H9 (cell line): Measurements from ENCODE around the gene NF1. TPM values are rescaled to one million over a fixed set of nuclear protein-coding genes. Genes with fewer than 3 reads are reported as not detected.

Source experiments
- DNase-seq: peaks from one replicate; pipeline ENCODE4 v3.0.0-alpha.2; 2017
- H2AFZ ChIP-seq: one replicate; pipeline ENCODE4 v1.6.1; 2013; ENCODE audit warnings: mild to moderate bottlenecking, low read length, control low read depth, moderate library complexity
- H2AK5ac ChIP-seq: 2 replicates; pipeline ENCODE4 v1.6.1; 2013; ENCODE audit warnings: low read length, control low read depth, mixed read lengths; ENCODE audit not compliant: insufficient read length
- H2BK120ac ChIP-seq: one replicate; pipeline ENCODE4 v1.6.1; 2013; ENCODE audit warnings: low read depth, mild to moderate bottlenecking, low read length, control low read depth, inconsistent platforms; ENCODE audit not compliant: poor library complexity, severe bottlenecking
- H2BK12ac ChIP-seq: 2 replicates; pipeline ENCODE4 v1.6.1; 2013; ENCODE audit warnings: low read length, control low read depth, mixed read lengths, low read depth; ENCODE audit not compliant: insufficient read length
- H2BK15ac ChIP-seq: 2 replicates; pipeline ENCODE4 v1.6.1; 2013; ENCODE audit warnings: low read depth, low read length, control low read depth
- H2BK20ac ChIP-seq: one replicate; pipeline ENCODE4 v1.6.1; 2013; ENCODE audit warnings: low read depth, mild to moderate bottlenecking, low read length, control low read depth, inconsistent platforms; ENCODE audit not compliant: poor library complexity, severe bottlenecking
- H2BK5ac ChIP-seq: 2 replicates; pipeline ENCODE4 v1.6.1; 2013; ENCODE audit warnings: low read length, control low read depth, mixed read lengths; ENCODE audit not compliant: insufficient read length
- H3K14ac ChIP-seq: 2 replicates; pipeline ENCODE4 v1.6.1; 2013; ENCODE audit warnings: low read length, control low read depth; ENCODE audit not compliant: insufficient read depth
- H3K18ac ChIP-seq: 2 replicates; pipeline ENCODE4 v1.6.1; 2013; ENCODE audit warnings: low read depth, mild to moderate bottlenecking, mixed read lengths, low read length, control low read depth; ENCODE audit not compliant: insufficient read length
- H3K23ac ChIP-seq: 2 replicates; pipeline ENCODE4 v1.6.1; 2013; ENCODE audit warnings: low read length, control low read depth, mixed read lengths, low read depth; ENCODE audit not compliant: insufficient read length
- H3K23me2 ChIP-seq: 2 replicates; pipeline ENCODE4 v1.6.1; 2013; ENCODE audit warnings: low read depth, mild to moderate bottlenecking, mixed read lengths, low read length, control low read depth; ENCODE audit not compliant: insufficient read length, poor library complexity, severe bottlenecking
- H3K27ac ChIP-seq: 2 replicates; pipeline ENCODE4 v1.5.1; 2013; ENCODE audit warnings: low read length, control low read depth, mixed read lengths, low read depth; ENCODE audit not compliant: insufficient read length
- H3K27me3 ChIP-seq: 2 replicates; pipeline ENCODE4 v1.6.1; 2013; ENCODE audit warnings: low read length, control low read depth, inconsistent platforms; ENCODE audit not compliant: insufficient read depth
- H3K4ac ChIP-seq: 2 replicates; pipeline ENCODE4 v1.6.1; 2013; ENCODE audit warnings: low read depth, mild to moderate bottlenecking, control low read depth, inconsistent platforms, low read length, moderate library complexity
- H3K4me1 ChIP-seq: 2 replicates; pipeline ENCODE4 v1.6.1; 2013; ENCODE audit warnings: low read length, control low read depth, inconsistent platforms; ENCODE audit not compliant: insufficient read depth
- H3K4me2 ChIP-seq: 2 replicates; pipeline ENCODE4 v1.6.1; 2013; ENCODE audit warnings: low read length, control low read depth, mixed read lengths; ENCODE audit not compliant: insufficient read length, insufficient read depth
- H3K56ac ChIP-seq: 2 replicates; pipeline ENCODE4 v1.6.1; 2013; ENCODE audit warnings: low read depth, mild to moderate bottlenecking, mixed read lengths, low read length, control low read depth; ENCODE audit not compliant: insufficient read length
- H3K79me1 ChIP-seq: 2 replicates; pipeline ENCODE4 v1.6.1; 2013; ENCODE audit warnings: low read depth, mild to moderate bottlenecking, moderate library complexity, low read length, control low read depth, inconsistent platforms; ENCODE audit not compliant: insufficient read depth, poor library complexity, severe bottlenecking
- H3K79me2 ChIP-seq: 2 replicates; pipeline ENCODE4 v1.6.1; 2013; ENCODE audit warnings: low read length, control low read depth, inconsistent platforms; ENCODE audit not compliant: insufficient read depth
- H3K9ac ChIP-seq: 2 replicates; pipeline ENCODE4 v1.6.1; 2013; ENCODE audit warnings: low read length, control low read depth, mixed read lengths; ENCODE audit not compliant: insufficient read length; ENCODE audit errors: extremely low read depth
- H3K9me3 ChIP-seq: one replicate; pipeline ENCODE4 v1.6.1; 2013; ENCODE audit warnings: low read depth, low read length, inconsistent platforms; ENCODE audit not compliant: control insufficient read depth
- H3T11ph ChIP-seq: one replicate; pipeline ENCODE4 v1.6.1; 2013; ENCODE audit warnings: mild to moderate bottlenecking, low read length, control low read depth, inconsistent platforms
- H4K20me1 ChIP-seq: one replicate; pipeline ENCODE4 v1.6.1; 2013; ENCODE audit not compliant: control insufficient read depth, insufficient read length, insufficient read depth
- H4K5ac ChIP-seq: 2 replicates; pipeline ENCODE4 v1.6.1; 2013; ENCODE audit warnings: low read depth, mild to moderate bottlenecking, mixed read lengths, low read length, control low read depth; ENCODE audit not compliant: insufficient read length
- H4K8ac ChIP-seq: replicated peaks from 2 replicates; pipeline ENCODE4 v1.6.1; 2013; ENCODE audit warnings: low read length, control low read depth, mixed read lengths, low read depth; ENCODE audit not compliant: insufficient read length
- H4K91ac ChIP-seq: 2 replicates; pipeline ENCODE4 v1.6.1; 2013; ENCODE audit warnings: low read depth, mild to moderate bottlenecking, moderate library complexity, mixed read lengths, low read length, control low read depth; ENCODE audit not compliant: insufficient read length
- H3K27ac Mint-ChIP-seq, 3 experiments: 2 replicates in 2 of 3; 3 replicates in 1 of 3; pipeline ENCODE4 v1.8.0; 2020 to 2021; ENCODE audit warnings: mixed read lengths in 3 of 3, mild to moderate bottlenecking in 1 of 3, moderate library complexity in 1 of 3
- H3K27me3 Mint-ChIP-seq: 2 replicates; pipeline ENCODE4 v1.8.0; 2021; ENCODE audit warnings: low read depth, mild to moderate bottlenecking, moderate library complexity, mixed read lengths
- H3K36me3 Mint-ChIP-seq, 3 experiments: 2 replicates in 2 of 3; 3 replicates in 1 of 3; pipeline ENCODE4 v1.8.0; 2020 to 2021; ENCODE audit warnings: low read depth in 3 of 3, mixed read lengths in 3 of 3; ENCODE audit not compliant: insufficient read depth in 1 of 3
- H3K4me1 Mint-ChIP-seq, 2 experiments: 2 replicates each; pipeline ENCODE4 v1.8.0; 2020; ENCODE audit warnings: mixed read lengths in 2 of 2
- H3K4me3 Mint-ChIP-seq, 2 experiments: 2 replicates in 1 of 2; 3 replicates in 1 of 2; pipeline ENCODE4 v1.8.0; 2020 to 2021; ENCODE audit warnings: mild to moderate bottlenecking in 2 of 2, mixed read lengths in 2 of 2, moderate library complexity in 1 of 2
- H3K9me3 Mint-ChIP-seq, 2 experiments: 2 replicates in 1 of 2; 3 replicates in 1 of 2; pipeline ENCODE4 v1.8.0; 2020; ENCODE audit warnings: mild to moderate bottlenecking in 2 of 2, mixed read lengths in 2 of 2, moderate library complexity in 1 of 2
- WGBS: extraction: QIAGEN DNeasy Blood & Tissue Kit; methylation state at CpG from one replicate; pipeline ENCODE4 v1.1.7; 2013; ENCODE audit warnings: missing lambda C conversion rate, low lambda C conversion rate, mixed read lengths; ENCODE audit not compliant: insufficient read length; ENCODE audit errors: extremely low coverage; 5-methylcytosine and 5-hydroxymethylcytosine counted together
- total RNA-seq: library from RNA; stranded (reverse); gene quantifications from 2 replicates; pipeline ENCODE4 v1.2.1, GENCODE V29; 2021
- TF ChIP-seq, protein P1 (sequence below): fragments of 200-600 bp; sonication (generic); conservative IDR thresholded peaks from 3 replicates; pipeline ENCODE4 v1.8.0; 2021; ENCODE audit warnings: antibody characterized with exemption, mild to moderate bottlenecking

The NF1 gene
- total RNA-seq, 1 experiment from 2014 or later: 38.1 TPM

GRCh38 chr17:31260151-31260550, 165.4 kb downstream of the NF1 start:
- no CpG with 5 or more reads among the region's 3 CpGs for WGBS
- no peak overlapping the region for H3K14ac ChIP-seq
- H3K4me3 Mint-ChIP-seq: no peak overlapping the region

More at GRCh38 chr17:31260151-31260550, 165.4 kb downstream of the NF1 start:
- DNase-seq: no peak
- TF ChIP-seq, protein P1, sequence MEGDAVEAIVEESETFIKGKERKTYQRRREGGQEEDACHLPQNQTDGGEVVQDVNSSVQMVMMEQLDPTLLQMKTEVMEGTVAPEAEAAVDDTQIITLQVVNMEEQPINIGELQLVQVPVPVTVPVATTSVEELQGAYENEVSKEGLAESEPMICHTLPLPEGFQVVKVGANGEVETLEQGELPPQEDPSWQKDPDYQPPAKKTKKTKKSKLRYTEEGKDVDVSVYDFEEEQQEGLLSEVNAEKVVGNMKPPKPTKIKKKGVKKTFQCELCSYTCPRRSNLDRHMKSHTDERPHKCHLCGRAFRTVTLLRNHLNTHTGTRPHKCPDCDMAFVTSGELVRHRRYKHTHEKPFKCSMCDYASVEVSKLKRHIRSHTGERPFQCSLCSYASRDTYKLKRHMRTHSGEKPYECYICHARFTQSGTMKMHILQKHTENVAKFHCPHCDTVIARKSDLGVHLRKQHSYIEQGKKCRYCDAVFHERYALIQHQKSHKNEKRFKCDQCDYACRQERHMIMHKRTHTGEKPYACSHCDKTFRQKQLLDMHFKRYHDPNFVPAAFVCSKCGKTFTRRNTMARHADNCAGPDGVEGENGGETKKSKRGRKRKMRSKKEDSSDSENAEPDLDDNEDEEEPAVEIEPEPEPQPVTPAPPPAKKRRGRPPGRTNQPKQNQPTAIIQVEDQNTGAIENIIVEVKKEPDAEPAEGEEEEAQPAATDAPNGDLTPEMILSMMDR: no peak
- H3K23me2 ChIP-seq: no peaks in the 10 kb centered on the region
- no peak overlapping the region for H3K9ac ChIP-seq
- H3K9me3 ChIP-seq: no peaks in the 10 kb centered on the region
- no peaks in the 10 kb centered on the region for H3K79me1 ChIP-seq
- H2AFZ ChIP-seq: no peak overlapping the region
- H3K4ac ChIP-seq: no peak overlapping the region
- H3K79me2 ChIP-seq: no peaks in the 10 kb centered on the region
- H3K27ac ChIP-seq: no peak overlapping the region
- no peak overlapping the region for H3K23ac ChIP-seq
- H2BK15ac ChIP-seq: no peak overlapping the region
- no peaks in the 10 kb centered on the region for H4K20me1 ChIP-seq
- no peak overlapping the region for H4K5ac ChIP-seq
- no peaks in the 10 kb centered on the region for H3K27me3 ChIP-seq
- no peak overlapping the region for H3K18ac ChIP-seq
- no peak overlapping the region for H2AK5ac ChIP-seq
- H2BK5ac ChIP-seq: no peak overlapping the region
- Mint-ChIP-seq H3K36me3 (peaks cover 2 to 14% (median 14%) of the 10 kb centered on the region in 3 experiments; a peak in 5 of 7 replicates), H3K27me3 (no peaks in the 10 kb centered on the region), H3K27ac (peak overlapping the region in 1 of 3 experiments; percentile 49; a peak in 2 of 7 replicates), H3K9me3 (no peaks in the 10 kb centered on the region), H3K4me1 (no peaks in the 10 kb centered on the region)
- no peak overlapping the region for H3K56ac ChIP-seq
- no peak overlapping the region for H2BK20ac ChIP-seq
- no peak overlapping the region for H2BK12ac ChIP-seq
- H3K4me2 ChIP-seq: no peak overlapping the region
- H4K8ac ChIP-seq: no peak overlapping the region
- no peak overlapping the region for H4K91ac ChIP-seq
- H3T11ph ChIP-seq: no peak overlapping the region
- no peak overlapping the region for H2BK120ac ChIP-seq
- H3K4me1 ChIP-seq: no peaks in the 10 kb centered on the region
